Fibroblast of peridontal ligament (primary cell): Measurements from ENCODE around the gene PHF21A.
A peak's percentile ranks its signal among the peaks of the same experiment; 100 is the strongest.
"Not testable (repeated sequence)": the region's sequence is repeated elsewhere in the genome, so short reads cannot be mapped to it uniquely, and the experiment has no call there.

ENCODE experiments used
- DNase-seq: peaks from one replicate; pipeline ENCODE4 v3.0.0-alpha.2; 2010; ENCODE audit errors: extremely low read depth

The PHF21A gene

GRCh38 chr11:45983471-45983845 lies 137.8 kb downstream of the PHF21A start:
- no peak for DNase-seq

GRCh38 chr11:45982656-45983470 lies 138.4 kb downstream of the PHF21A start:
- peak; percentile 74 for DNase-seq

GRCh38 chr11:45981826-45982225 lies 139.4 kb downstream of the PHF21A start:
- not testable (repeated sequence) for DNase-seq

GRCh38 chr11:45974806-45975205 lies 146.4 kb downstream of the PHF21A start:
- DNase-seq: peak; percentile 79

- no peak for DNase-seq
Observed at GRCh38 chr11:45973601-45974000, 147.7 kb downstream of the PHF21A start.

GRCh38 chr11:45968901-45969300 lies 152.4 kb downstream of the PHF21A start:
- DNase-seq: no peak

- DNase-seq: no peak
Observed at GRCh38 chr11:45967506-45967905, 153.7 kb downstream of the PHF21A start.

GRCh38 chr11:45964911-45965389 lies 156.3 kb downstream of the PHF21A start:
- DNase-seq: peak; percentile 86

GRCh38 chr11:45961751-45962240 lies 159.5 kb downstream of the PHF21A start:
- DNase-seq: no peak

GRCh38 chr11:45960387-45961095 lies 160.7 kb downstream of the PHF21A start:
- peak; percentile 9 for DNase-seq

- DNase-seq: no peak
Observed at GRCh38 chr11:45959851-45960250, 161.4 kb downstream of the PHF21A start.

- DNase-seq: peak; percentile 59
Observed at GRCh38 chr11:45949992-45950407, 171.3 kb downstream of the PHF21A start.

GRCh38 chr11:45948356-45948755 lies 172.9 kb downstream of the PHF21A start:
- no peak for DNase-seq

- no peak for DNase-seq
Observed at GRCh38 chr11:45947885-45948284, 173.4 kb downstream of the PHF21A start.

GRCh38 chr11:45945397-45945999 lies 175.8 kb downstream of the PHF21A start:
- no peak for DNase-seq

- DNase-seq: no peak
Observed at GRCh38 chr11:45942381-45942780, 178.9 kb downstream of the PHF21A start.

- DNase-seq: no peak
Observed at GRCh38 chr11:45941285-45941684, 180.0 kb downstream of the PHF21A start.

- peak; percentile 9 for DNase-seq
Observed at GRCh38 chr11:45939836-45940235, 181.4 kb downstream of the PHF21A start.

GRCh38 chr11:45937916-45938315 lies 183.3 kb downstream of the PHF21A start:
- DNase-seq: no peak

- DNase-seq: no peak
Observed at GRCh38 chr11:45936511-45937054, 184.7 kb downstream of the PHF21A start.

GRCh38 chr11:45935349-45936064 lies 185.7 kb downstream of the PHF21A start:
- no peak for DNase-seq
